VCaP (cell line): ENCODE measurements around the gene SAMD3.
"Not testable (repeated sequence)": the region's sequence is repeated elsewhere in the genome, so short reads cannot be mapped to it uniquely, and the experiment has no call there.

Source experiments
- H3K27ac ChIP-seq: fragments of 450-650 bp; 2 replicates; pipeline ENCODE4 v1.5.1; 2017
- CTCF ChIP-seq: fragments of 450-650 bp; conservative IDR thresholded peaks from 2 replicates; pipeline ENCODE4 v1.5.1; 2017; ENCODE audit warnings: mild to moderate bottlenecking, moderate library complexity

SAMD3 gene

GRCh38 chr6:130206479-130206878, 16.3 kb downstream of the SAMD3 start:
- no peak overlapping the region for H3K27ac ChIP-seq
- TF ChIP-seq CTCF = no peak

GRCh38 chr6:130204322-130204721, 18.4 kb downstream of the SAMD3 start:
- no peak overlapping the region for H3K27ac ChIP-seq
- no peak for TF ChIP-seq CTCF

- H3K27ac ChIP-seq = no peak overlapping the region
- TF ChIP-seq CTCF = no peak
These were observed 19.4 kb downstream of the SAMD3 start for GRCh38 chr6:130203370-130203769.

- no peak overlapping the region for H3K27ac ChIP-seq
- TF ChIP-seq CTCF = no peak
These were observed 20.0 kb downstream of the SAMD3 start for GRCh38 chr6:130202782-130203181.

- no peak for TF ChIP-seq CTCF
These were observed 22.7 kb downstream of the SAMD3 start for GRCh38 chr6:130200020-130200419.

GRCh38 chr6:130198483-130199035, 24.2 kb downstream of the SAMD3 start:
- H3K27ac ChIP-seq = no peak overlapping the region
- no peak for TF ChIP-seq CTCF

More at GRCh38 chr6:130200020-130200419, 22.7 kb downstream of the SAMD3 start:
- no peak overlapping the region for H3K27ac ChIP-seq

GRCh38 chr6:130197816-130198482, 24.8 kb downstream of the SAMD3 start:
- H3K27ac ChIP-seq = not testable (repeated sequence)

GRCh38 chr6:130194434-130194833, 28.3 kb downstream of the SAMD3 start:
- not testable (repeated sequence) for H3K27ac ChIP-seq
